ENCODE data around the gene RANBP3. TPM values are rescaled to one million over a fixed set of nuclear protein-coding genes. Genes with fewer than 3 reads are reported as not detected.
"Not testable (repeated sequence)": the region's sequence is repeated elsewhere in the genome, so short reads cannot be mapped to it uniquely, and the experiment has no call there.

Gene RANBP3
- total RNA-seq, 2 experiments from 2014 or later, result 74.3 to 90.2 TPM

GRCh38 chr19:5987077-5987818, 9.3 kb upstream of the RANBP3 start:
- Histone ChIP-seq H3K4me2 (ENCODE audit: low read length) (peak overlapping the region; percentile 50), H3K27ac (ENCODE audit: low read depth, low read length, poor library complexity, severe bottlenecking) (no peak overlapping the region), H4K20me1 (ENCODE audit: insufficient read depth, low read length) (no peaks in the 10 kb centered on the region), H3K9me3 (ENCODE audit: low read length) (no peaks in the 10 kb centered on the region), H3K36me3 (ENCODE audit: insufficient read depth, low read length) (no peaks in the 10 kb centered on the region), H3K4me1 (ENCODE audit: insufficient read depth, low read length, poor library complexity, severe bottlenecking) (peaks cover 5% of the 10 kb centered on the region), H3K79me2 (ENCODE audit: insufficient read depth, low read depth, low read length) (no peaks in the 10 kb centered on the region), H3K9me2 (ENCODE audit: insufficient read depth, low read length) (no peaks in the 10 kb centered on the region), H2AFZ (ENCODE audit: low read length) (peak overlapping the region; percentile 62; the same call in 1 of the 2 replicates), H3K4me3 (ENCODE audit: low read depth, low read length, poor library complexity, severe bottlenecking) (no peak overlapping the region)
- TF ChIP-seq EZH2phosphoT487 (IDR thresholded peaks at IDR 0.05; ENCODE audit: borderline replicate concordance, low read depth, low read length) (no peak), CTCF (conservative IDR thresholded peaks at IDR 0.05; ENCODE audit: low read length) (peak; percentile 98)
- peak; percentile 79 for DNase-seq (ENCODE audit: low spot score)
- BruUV-seq (replicated peaks), result no TSS peak
- POLR2A ChIA-PET, result no interaction called here
- intact Hi-C loops (cut with micrococcal nuclease; ENCODE audit: unreplicated experiment), result loop anchor here (1.0 kb wide), 1 partner anchor 35 kb away; no protein-coding TSS in a partner anchor
- CTCF ChIA-PET (ENCODE audit: unreplicated experiment), result interaction anchor here (0.6 kb wide), 1 partner anchor 35 kb away, joined by 3 read pairs; no protein-coding TSS in a partner anchor

- POLR2A ChIA-PET; DNase-seq (ENCODE audit: low spot score); H3K79me2 ChIP-seq (ENCODE audit: insufficient read depth, low read depth, low read length); H3K4me1 ChIP-seq (ENCODE audit: insufficient read depth, low read length, poor library complexity, severe bottlenecking); H4K20me1 ChIP-seq (ENCODE audit: insufficient read depth, low read length); intact Hi-C loops (cut with micrococcal nuclease; ENCODE audit: unreplicated experiment); H3K9me3 ChIP-seq (ENCODE audit: low read length); H3K4me3 ChIP-seq (ENCODE audit: low read depth, low read length, poor library complexity, severe bottlenecking); H3K27ac ChIP-seq (ENCODE audit: low read depth, low read length, poor library complexity, severe bottlenecking); BruUV-seq (replicated peaks); CTCF ChIA-PET (ENCODE audit: unreplicated experiment); H2AFZ ChIP-seq (ENCODE audit: low read length); H3K4me2 ChIP-seq (ENCODE audit: low read length); H3K9me2 ChIP-seq (ENCODE audit: insufficient read depth, low read length): not testable (repeated sequence)
- peaks cover 10% of the 10 kb centered on the region for H3K36me3 ChIP-seq (ENCODE audit: insufficient read depth, low read length)
Observed at GRCh38 chr19:5985837-5986236, 7.9 kb upstream of the RANBP3 start.

GRCh38 chr19:5985098-5985783, 7.3 kb upstream of the RANBP3 start:
- peaks cover 5% of the 10 kb centered on the region for H3K79me2 ChIP-seq (ENCODE audit: insufficient read depth, low read depth, low read length)

More at GRCh38 chr19:5985098-5985783, 7.3 kb upstream of the RANBP3 start:
- intact Hi-C loops (cut with micrococcal nuclease; ENCODE audit: unreplicated experiment), result no loop called here
- Histone ChIP-seq H3K9me2 (ENCODE audit: insufficient read depth, low read length) (no peaks in the 10 kb centered on the region), H3K4me3 (ENCODE audit: low read depth, low read length, poor library complexity, severe bottlenecking) (no peak overlapping the region), H4K20me1 (ENCODE audit: insufficient read depth, low read length) (peaks cover under 1% of the 10 kb centered on the region; the same call in 1 of the 2 replicates), H3K36me3 (ENCODE audit: insufficient read depth, low read length) (peaks cover 16% of the 10 kb centered on the region), H3K4me1 (ENCODE audit: insufficient read depth, low read length, poor library complexity, severe bottlenecking) (peaks cover 9% of the 10 kb centered on the region), H3K27ac (ENCODE audit: low read depth, low read length, poor library complexity, severe bottlenecking) (no peak overlapping the region), H3K4me2 (ENCODE audit: low read length) (no peak overlapping the region), H2AFZ (ENCODE audit: low read length) (no peak overlapping the region), H3K9me3 (ENCODE audit: low read length) (no peaks in the 10 kb centered on the region)
- POLR2A ChIA-PET, result no interaction called here
- no peak for TF ChIP-seq EZH2phosphoT487 (IDR thresholded peaks at IDR 0.05; ENCODE audit: borderline replicate concordance, low read depth, low read length)
- TF ChIP-seq CTCF (conservative IDR thresholded peaks at IDR 0.05; ENCODE audit: low read length), result no peak
- CTCF ChIA-PET (ENCODE audit: unreplicated experiment), result no interaction called here
- no peak for DNase-seq (ENCODE audit: low spot score)
- no TSS peak for BruUV-seq (replicated peaks)
